T1000 (cell line): ENCODE measurements around the gene CCDC32.

Experiments
- DNase-seq: peaks from one replicate; lab custom pipeline; 2025; ENCODE audit warnings: mixed read lengths; lab: John Stamatoyannopoulos, UW

The CCDC32 gene

DNA sequence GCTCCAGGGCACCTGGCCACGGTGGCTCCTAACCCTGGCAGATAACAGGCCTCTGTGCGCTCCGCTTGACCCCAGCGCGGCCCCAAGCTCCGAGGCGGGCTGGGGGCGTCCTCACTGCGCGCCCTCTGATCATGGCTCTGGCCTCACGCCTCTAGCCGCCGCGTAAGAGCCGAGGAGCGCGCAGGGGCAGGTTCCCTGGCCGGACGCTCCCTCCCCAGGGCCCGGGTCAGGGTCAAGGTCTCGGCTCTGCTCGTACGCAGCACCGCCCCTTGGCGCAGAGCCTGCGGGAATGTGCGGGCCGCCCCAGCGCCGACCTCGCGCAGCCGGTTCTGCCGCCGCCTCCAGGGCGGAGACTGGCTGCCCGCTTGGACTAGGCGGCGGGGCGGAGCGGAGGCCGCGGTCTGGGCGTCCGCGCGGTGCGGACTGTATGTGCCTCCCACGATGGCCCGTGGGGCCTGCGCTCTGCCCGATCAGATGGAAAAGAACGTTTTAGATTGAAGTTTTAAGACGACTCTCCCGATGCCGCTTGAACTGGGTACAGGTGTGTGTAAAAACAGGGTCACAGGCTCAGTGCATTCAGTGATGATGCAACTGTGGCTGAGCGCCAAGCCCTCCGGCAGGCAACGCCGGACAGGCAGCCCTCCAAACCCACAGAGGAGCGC lies 53.2 kb downstream of the CCDC32 start:
- no peak for DNase-seq

DNA sequence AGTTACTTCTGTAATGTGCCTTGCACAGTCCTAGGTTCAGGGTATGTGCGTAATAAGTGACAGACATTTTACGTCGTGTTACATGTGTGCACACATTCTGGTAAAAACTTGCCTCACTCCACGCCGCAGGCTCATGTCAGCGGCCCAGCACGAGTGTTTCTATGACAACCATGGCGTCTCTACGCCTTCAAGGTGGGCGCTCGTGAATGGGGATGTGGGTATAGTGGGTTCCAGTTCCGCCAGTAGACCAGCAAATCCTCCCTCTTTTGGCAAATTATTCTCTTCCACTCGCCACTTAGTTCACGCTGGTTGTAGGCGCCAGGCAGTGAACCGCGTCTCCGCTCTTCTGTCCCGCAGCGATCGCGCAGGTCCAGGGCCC lies 53.8 kb downstream of the CCDC32 start:
- DNase-seq: no peak

DNA sequence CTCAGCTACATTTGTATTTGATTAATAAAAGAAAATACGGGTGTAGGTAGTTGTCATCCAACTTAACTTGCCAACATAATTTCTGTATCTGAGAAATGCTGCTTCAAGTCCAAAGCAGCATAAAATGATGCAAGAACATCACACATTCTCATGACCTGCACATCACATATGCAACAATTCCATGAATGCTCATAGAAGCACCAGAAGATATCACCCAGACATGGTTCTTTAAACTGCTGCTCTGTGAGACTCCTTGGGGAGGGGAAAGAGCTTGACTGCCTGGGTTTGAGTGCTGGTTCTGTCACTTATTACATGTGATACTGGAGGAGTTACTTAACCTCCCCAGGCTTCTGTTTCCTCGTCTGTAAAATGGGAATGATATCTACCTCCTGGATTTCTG lies 54.6 kb downstream of the CCDC32 start:
- DNase-seq: no peak

DNA sequence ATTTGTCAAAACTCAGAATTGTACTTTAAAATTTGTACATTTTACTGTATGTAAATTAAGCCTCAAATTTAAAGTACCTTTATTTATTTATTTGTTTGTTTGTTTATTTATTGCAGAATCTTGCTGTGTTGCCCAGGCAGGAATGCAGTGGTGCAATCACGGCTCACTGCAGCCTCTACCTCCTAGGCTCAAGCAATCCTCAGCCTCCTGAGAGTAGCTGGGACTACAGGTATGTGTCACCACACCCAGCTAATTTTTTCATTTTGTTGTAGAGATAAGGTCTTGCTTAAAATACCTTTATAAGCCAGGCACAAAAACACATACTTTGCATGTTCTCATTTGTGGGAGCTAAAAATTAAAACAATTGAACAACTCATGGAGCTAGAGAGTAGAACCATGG lies 56.6 kb downstream of the CCDC32 start:
- no peak for DNase-seq

DNA sequence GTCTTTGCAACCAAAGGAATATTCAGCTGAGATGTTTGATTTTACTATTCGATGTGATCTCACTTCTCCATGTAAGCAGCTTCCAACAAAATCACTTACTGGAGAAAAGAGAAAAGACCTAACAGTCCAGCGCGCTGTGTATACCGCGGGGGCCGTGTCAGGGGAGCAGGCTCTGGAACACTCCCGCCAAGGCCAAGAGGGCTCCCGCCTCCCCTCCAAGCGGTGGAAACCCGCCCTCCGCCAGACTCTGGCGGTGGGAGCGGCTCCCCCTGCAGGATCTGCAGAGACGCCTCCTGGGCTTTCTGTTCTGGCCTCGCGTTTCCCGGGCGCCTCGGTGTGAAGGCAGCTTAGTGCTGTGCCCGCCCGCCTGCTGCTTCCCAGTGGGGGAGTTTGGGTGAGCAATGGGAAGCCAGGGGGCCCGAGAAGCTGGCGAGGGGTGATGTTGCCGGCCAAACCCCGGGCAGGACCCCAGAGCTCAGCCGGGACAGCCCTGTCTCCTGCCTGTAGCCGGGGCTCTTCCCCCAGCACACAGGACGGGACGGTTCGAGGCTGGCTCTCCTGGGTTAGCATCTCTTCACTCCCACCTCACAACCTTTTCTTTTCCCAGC lies 57.8 kb downstream of the CCDC32 start:
- no peak for DNase-seq
